HEK293 (cell line): ENCODE data around the gene SMARCA2.

ENCODE experiments used
- GLI4 ChIP-seq: fragments of 450-650 bp; formaldehyde crosslinking; IDR thresholded peaks from 2 replicates; pipeline ENCODE4 v1.5.1; 2016; ENCODE audit warnings: missing biosample characterization, missing genetic modification characterization
- SETDB1 ChIP-seq: IDR thresholded peaks from one replicate; pipeline ENCODE4 v1.6.1; 2017; ENCODE audit warnings: mild to moderate bottlenecking, low read length, moderate library complexity, mixed read lengths; ENCODE audit not compliant: insufficient read length
- YY1 ChIP-seq: fragments of 450-650 bp; formaldehyde crosslinking; IDR thresholded peaks from 2 replicates; pipeline ENCODE4 v1.5.1; 2018; ENCODE audit warnings: missing biosample characterization, missing genetic modification characterization
- ZNF274 ChIP-seq, 2 experiments: fragments of 200-500 bp in 1 of 2; fragments of 450-650 bp in 1 of 2; sonication (Bioruptor generic) in 1 of 2; formaldehyde crosslinking in 1 of 2; IDR thresholded peaks; 2 replicates each; pipeline versions ENCODE4 v1.5.1 to v1.6.1; 2014 to 2016; ENCODE audit warnings: borderline replicate concordance in 1 of 2, inconsistent platforms in 1 of 2, low read length in 1 of 2, missing biosample characterization in 1 of 2, missing genetic modification characterization in 1 of 2
- ZNF488 ChIP-seq: fragments of 450-650 bp; formaldehyde crosslinking; IDR thresholded peaks from 2 replicates; pipeline ENCODE4 v1.5.1; 2016; ENCODE audit warnings: missing biosample characterization, missing genetic modification characterization
- ZNF76 ChIP-seq: fragments of 450-650 bp; formaldehyde crosslinking; IDR thresholded peaks from 2 replicates; pipeline ENCODE4; 2016; ENCODE audit warnings: low read depth, missing biosample characterization, missing genetic modification characterization, borderline replicate concordance
- TF ChIP-seq, protein P1 (sequence below): fragments of 450-650 bp; formaldehyde crosslinking; IDR thresholded peaks from 2 replicates; pipeline ENCODE4 v1.5.1; 2016; ENCODE audit warnings: missing biosample characterization, missing genetic modification characterization
- TF ChIP-seq, protein P2 (sequence below): fragments of 450-650 bp; formaldehyde crosslinking; IDR thresholded peaks from 2 replicates; pipeline ENCODE4 v1.5.1; 2016; ENCODE audit warnings: missing biosample characterization, missing genetic modification characterization

GRCh38 chr9:2096376-2096970 is 81.3 kb downstream of the SMARCA2 start:
- no peak for TF ChIP-seq YY1 (tag by site-specific recombination)
- TF ChIP-seq, protein P1, sequence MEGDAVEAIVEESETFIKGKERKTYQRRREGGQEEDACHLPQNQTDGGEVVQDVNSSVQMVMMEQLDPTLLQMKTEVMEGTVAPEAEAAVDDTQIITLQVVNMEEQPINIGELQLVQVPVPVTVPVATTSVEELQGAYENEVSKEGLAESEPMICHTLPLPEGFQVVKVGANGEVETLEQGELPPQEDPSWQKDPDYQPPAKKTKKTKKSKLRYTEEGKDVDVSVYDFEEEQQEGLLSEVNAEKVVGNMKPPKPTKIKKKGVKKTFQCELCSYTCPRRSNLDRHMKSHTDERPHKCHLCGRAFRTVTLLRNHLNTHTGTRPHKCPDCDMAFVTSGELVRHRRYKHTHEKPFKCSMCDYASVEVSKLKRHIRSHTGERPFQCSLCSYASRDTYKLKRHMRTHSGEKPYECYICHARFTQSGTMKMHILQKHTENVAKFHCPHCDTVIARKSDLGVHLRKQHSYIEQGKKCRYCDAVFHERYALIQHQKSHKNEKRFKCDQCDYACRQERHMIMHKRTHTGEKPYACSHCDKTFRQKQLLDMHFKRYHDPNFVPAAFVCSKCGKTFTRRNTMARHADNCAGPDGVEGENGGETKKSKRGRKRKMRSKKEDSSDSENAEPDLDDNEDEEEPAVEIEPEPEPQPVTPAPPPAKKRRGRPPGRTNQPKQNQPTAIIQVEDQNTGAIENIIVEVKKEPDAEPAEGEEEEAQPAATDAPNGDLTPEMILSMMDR (tag by site-specific recombination) = no peak
- no peak for TF ChIP-seq ZNF76 (tag by site-specific recombination)
- no peak for TF ChIP-seq ZNF274 (IDR thresholded peaks at IDR 0.05; ENCODE audit: low read length)
- no peak for TF ChIP-seq ZNF274 (tag by site-specific recombination; IDR thresholded peaks at IDR 0.05; ENCODE audit: borderline replicate concordance)
- TF ChIP-seq, protein P2, sequence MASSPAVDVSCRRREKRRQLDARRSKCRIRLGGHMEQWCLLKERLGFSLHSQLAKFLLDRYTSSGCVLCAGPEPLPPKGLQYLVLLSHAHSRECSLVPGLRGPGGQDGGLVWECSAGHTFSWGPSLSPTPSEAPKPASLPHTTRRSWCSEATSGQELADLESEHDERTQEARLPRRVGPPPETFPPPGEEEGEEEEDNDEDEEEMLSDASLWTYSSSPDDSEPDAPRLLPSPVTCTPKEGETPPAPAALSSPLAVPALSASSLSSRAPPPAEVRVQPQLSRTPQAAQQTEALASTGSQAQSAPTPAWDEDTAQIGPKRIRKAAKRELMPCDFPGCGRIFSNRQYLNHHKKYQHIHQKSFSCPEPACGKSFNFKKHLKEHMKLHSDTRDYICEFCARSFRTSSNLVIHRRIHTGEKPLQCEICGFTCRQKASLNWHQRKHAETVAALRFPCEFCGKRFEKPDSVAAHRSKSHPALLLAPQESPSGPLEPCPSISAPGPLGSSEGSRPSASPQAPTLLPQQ = no peak
- no peak for TF ChIP-seq ZNF488 (tag by site-specific recombination)
- no peak for TF ChIP-seq SETDB1
- TF ChIP-seq GLI4 (tag by site-specific recombination) = no peak
